ENCODE results near the gene CACNA1A.

CACNA1A gene

DNA sequence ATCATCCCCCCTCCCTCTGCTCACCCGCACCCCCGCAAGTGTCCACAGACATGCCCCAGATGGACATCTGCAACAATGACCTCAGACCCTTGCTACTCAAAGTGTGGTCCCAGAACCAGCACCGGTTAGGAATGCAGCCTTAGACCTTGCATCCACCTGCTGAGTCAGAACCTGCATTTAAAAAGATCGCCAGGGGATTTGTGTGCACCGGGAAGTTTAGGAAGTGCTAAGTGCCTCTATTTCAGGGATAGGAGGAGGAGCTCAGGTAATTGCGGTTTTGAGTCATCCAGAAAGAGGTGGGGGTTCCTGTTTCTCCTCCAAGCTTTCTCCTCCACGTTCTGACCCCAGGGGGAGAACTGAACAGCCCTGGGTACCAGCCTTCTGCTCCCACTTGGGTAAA lies 46.2 kb downstream of the CACNA1A start:
- peaks cover 0 to 2% of the 10 kb centered on the region in 2 experiments for H3K4me1 ChIP-seq (ENCODE audit: control insufficient read depth in 1 of 2, insufficient read depth in 2 of 2, low read length in 2 of 2)
- H2BK120ac ChIP-seq (ENCODE audit: insufficient read depth, low read length, poor library complexity) = no peak overlapping the region
- H4K8ac ChIP-seq (ENCODE audit: low read depth, low read length) = no peak overlapping the region
- H3K4me2 ChIP-seq (ENCODE audit: low read length) = no peak overlapping the region
- no peak overlapping the region for H3K27ac ChIP-seq (ENCODE audit: low read depth, low read length)
- H2BK5ac ChIP-seq (ENCODE audit: low read depth, low read length, poor library complexity) = no peak overlapping the region
- WGBS (ENCODE audit: extremely low coverage, insufficient coverage, insufficient read length) = no CpG with 5 or more reads among the region's 7 CpGs
- H3K79me1 ChIP-seq (ENCODE audit: low read length) = no peaks in the 10 kb centered on the region
- no peak overlapping the region for H3K4ac ChIP-seq (ENCODE audit: low read depth, low read length)
- H3K79me2 ChIP-seq (ENCODE audit: control insufficient read depth, insufficient read depth, low read length, poor library complexity) = no peaks in the 10 kb centered on the region
- H3K18ac ChIP-seq (ENCODE audit: low read length) = no peak overlapping the region
- no peak overlapping the region for H2AFZ ChIP-seq (ENCODE audit: insufficient read depth, low read length, poor library complexity)
- no peak overlapping the region for H3K23ac ChIP-seq (ENCODE audit: low read length)
- H3K36me3 ChIP-seq (ENCODE audit: control insufficient read depth in 1 of 2, insufficient read depth in 2 of 2, low read length in 2 of 2) = no peaks in the 10 kb centered on the region
- no peak overlapping the region for H3K9ac ChIP-seq (ENCODE audit: low read length)
- H3K4me3 ChIP-seq (ENCODE audit: low read depth, low read length) = no peak overlapping the region
- no peak overlapping the region for H4K91ac ChIP-seq (ENCODE audit: low read depth, low read length)
- H3K9me3 ChIP-seq (ENCODE audit: insufficient read depth, low read depth, low read length) = peaks cover 2% of the 10 kb centered on the region
- no peak overlapping the region for H2BK12ac ChIP-seq (ENCODE audit: low read length)
- H2AK5ac ChIP-seq (ENCODE audit: low read length) = no peak overlapping the region
- H3K14ac ChIP-seq (ENCODE audit: low read length) = no peak overlapping the region
- H3K27me3 ChIP-seq (ENCODE audit: insufficient read depth, low read length) = no peaks in the 10 kb centered on the region
- no peak overlapping the region for H4K12ac ChIP-seq (ENCODE audit: low read depth, low read length)
- DNase-seq = no peak

DNA sequence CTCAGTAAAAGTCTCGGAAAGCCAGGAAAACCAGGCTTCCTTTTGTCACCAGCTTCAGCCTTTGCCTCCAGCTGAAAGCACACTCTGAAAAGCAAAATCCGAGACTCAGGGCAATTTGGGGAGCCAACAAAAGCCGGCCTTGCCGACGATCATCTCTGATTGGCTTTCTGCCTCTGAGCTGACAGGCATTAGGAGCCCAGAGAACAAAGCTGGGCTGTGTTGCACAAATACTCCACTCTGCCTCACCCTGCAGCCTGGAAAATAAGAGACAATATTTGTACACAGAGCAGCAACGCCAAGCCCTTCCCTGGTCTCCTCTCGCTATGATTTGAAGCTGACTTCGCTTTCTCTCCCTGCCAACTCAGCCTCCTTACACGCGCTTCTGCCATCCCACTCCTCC lies 46.9 kb downstream of the CACNA1A start:
- Histone ChIP-seq H3K27me3 (ENCODE audit: insufficient read depth, low read length) (no peaks in the 10 kb centered on the region), H3K4me2 (ENCODE audit: low read length) (no peak overlapping the region), H2BK12ac (ENCODE audit: low read length) (no peak overlapping the region), H3K14ac (ENCODE audit: low read length) (no peak overlapping the region), H2AK5ac (ENCODE audit: low read length) (no peak overlapping the region), H2BK120ac (ENCODE audit: insufficient read depth, low read length, poor library complexity) (no peak overlapping the region), H3K4ac (ENCODE audit: low read depth, low read length) (no peak overlapping the region), H3K4me1 (ENCODE audit: control insufficient read depth in 1 of 2, insufficient read depth in 2 of 2, low read length in 2 of 2) (peaks cover 0 to 2% of the 10 kb centered on the region in 2 experiments), H4K12ac (ENCODE audit: low read depth, low read length) (no peak overlapping the region), H3K79me2 (ENCODE audit: control insufficient read depth, insufficient read depth, low read length, poor library complexity) (no peaks in the 10 kb centered on the region), H3K79me1 (ENCODE audit: low read length) (no peaks in the 10 kb centered on the region), H3K18ac (ENCODE audit: low read length) (no peak overlapping the region), H2BK5ac (ENCODE audit: low read depth, low read length, poor library complexity) (no peak overlapping the region), H3K36me3 (ENCODE audit: control insufficient read depth in 1 of 2, insufficient read depth in 2 of 2, low read length in 2 of 2) (no peaks in the 10 kb centered on the region), H3K4me3 (ENCODE audit: low read depth, low read length) (no peak overlapping the region), H3K9me3 (ENCODE audit: insufficient read depth, low read depth, low read length) (peaks cover 2% of the 10 kb centered on the region), H3K9ac (ENCODE audit: low read length) (no peak overlapping the region), H3K27ac (ENCODE audit: low read depth, low read length) (no peak overlapping the region), H4K91ac (ENCODE audit: low read depth, low read length) (no peak overlapping the region), H4K8ac (ENCODE audit: low read depth, low read length) (no peak overlapping the region), H3K23ac (ENCODE audit: low read length) (no peak overlapping the region), H2AFZ (ENCODE audit: insufficient read depth, low read length, poor library complexity) (no peak overlapping the region)
- DNase-seq = no peak
- WGBS (ENCODE audit: extremely low coverage, insufficient coverage, insufficient read length) = no CpG with 5 or more reads among the region's 10 CpGs

DNA sequence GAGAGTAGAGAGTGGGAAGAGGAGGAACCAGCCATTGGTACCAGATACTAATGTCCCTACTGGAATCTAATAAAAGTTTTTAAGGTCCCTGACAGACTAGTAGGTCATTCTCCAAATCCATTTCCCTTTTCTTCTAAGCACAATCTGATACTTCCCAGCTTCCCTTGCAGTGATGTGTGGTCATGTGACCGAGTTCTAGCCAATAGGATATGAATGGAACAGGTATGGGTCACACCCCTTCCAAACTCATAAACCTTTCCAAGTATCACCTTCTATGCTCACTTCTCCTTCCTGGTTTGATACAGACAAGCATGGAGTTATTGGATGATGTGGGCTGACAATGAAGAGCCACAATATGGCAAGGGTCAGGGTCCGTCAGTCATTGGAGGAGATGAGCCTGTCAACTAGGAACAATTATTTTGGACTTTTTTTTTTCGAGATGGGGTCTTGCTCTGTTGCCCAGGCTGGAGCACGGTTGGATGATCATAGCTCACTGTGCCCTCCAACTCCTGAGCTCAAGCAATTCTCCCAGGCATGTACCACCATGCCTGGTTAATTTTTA lies 54.8 kb downstream of the CACNA1A start:
- H3K79me1 ChIP-seq (ENCODE audit: low read length) = no peaks in the 10 kb centered on the region
- no peaks in the 10 kb centered on the region for H3K27me3 ChIP-seq (ENCODE audit: insufficient read depth, low read length)
- no peak for DNase-seq
- no peak overlapping the region for H2BK120ac ChIP-seq (ENCODE audit: insufficient read depth, low read length, poor library complexity)
- H3K27ac ChIP-seq (ENCODE audit: low read depth, low read length) = no peak overlapping the region
- H3K4me3 ChIP-seq (ENCODE audit: low read depth, low read length) = no peak overlapping the region
- no peaks in the 10 kb centered on the region for H3K36me3 ChIP-seq (ENCODE audit: control insufficient read depth in 1 of 2, insufficient read depth in 2 of 2, low read length in 2 of 2)
- no peak overlapping the region for H4K12ac ChIP-seq (ENCODE audit: low read depth, low read length)
- H3K14ac ChIP-seq (ENCODE audit: low read length) = no peak overlapping the region
- no peaks in the 10 kb centered on the region for H3K4me1 ChIP-seq (ENCODE audit: control insufficient read depth in 1 of 2, insufficient read depth in 2 of 2, low read length in 2 of 2)
- no peak overlapping the region for H4K8ac ChIP-seq (ENCODE audit: low read depth, low read length)
- H3K9me3 ChIP-seq (ENCODE audit: insufficient read depth, low read depth, low read length) = peaks cover 11% of the 10 kb centered on the region
- no peak overlapping the region for H3K9ac ChIP-seq (ENCODE audit: low read length)
- no peak overlapping the region for H3K4ac ChIP-seq (ENCODE audit: low read depth, low read length)
- H3K79me2 ChIP-seq (ENCODE audit: control insufficient read depth, insufficient read depth, low read length, poor library complexity) = no peaks in the 10 kb centered on the region
- H3K4me2 ChIP-seq (ENCODE audit: low read length) = no peak overlapping the region
- H2BK5ac ChIP-seq (ENCODE audit: low read depth, low read length, poor library complexity) = no peak overlapping the region
- no peak overlapping the region for H2AK5ac ChIP-seq (ENCODE audit: low read length)
- H3K18ac ChIP-seq (ENCODE audit: low read length) = no peak overlapping the region
- H2BK12ac ChIP-seq (ENCODE audit: low read length) = no peak overlapping the region
- H2AFZ ChIP-seq (ENCODE audit: insufficient read depth, low read length, poor library complexity) = no peak overlapping the region
- no peak overlapping the region for H3K23ac ChIP-seq (ENCODE audit: low read length)
- no peak overlapping the region for H4K91ac ChIP-seq (ENCODE audit: low read depth, low read length)
- WGBS (ENCODE audit: extremely low coverage, insufficient coverage, insufficient read length) = no CpG with 5 or more reads among the region's 4 CpGs

DNA sequence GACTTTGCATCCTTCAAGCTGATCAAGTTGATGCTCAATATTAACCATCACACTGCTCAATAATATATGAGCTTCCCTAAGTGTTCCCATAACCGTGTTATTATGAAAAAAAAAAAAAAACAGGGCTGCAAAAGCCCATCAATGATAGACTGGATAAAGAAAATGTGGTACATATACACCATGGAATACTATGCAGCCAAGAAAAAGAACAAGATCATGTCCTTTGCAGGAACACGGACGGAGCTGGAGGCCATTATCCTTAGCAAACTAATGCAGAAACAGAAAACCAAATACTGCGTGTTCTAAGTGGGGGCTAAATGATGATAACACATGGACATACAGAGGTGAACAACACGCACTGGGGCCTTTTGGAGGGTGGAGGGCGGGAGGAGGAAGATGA lies 58.3 kb downstream of the CACNA1A start:
- H3K27me3 ChIP-seq (ENCODE audit: insufficient read depth, low read length) = no peaks in the 10 kb centered on the region
- no peak overlapping the region for H4K12ac ChIP-seq (ENCODE audit: low read depth, low read length)
- no peaks in the 10 kb centered on the region for H3K36me3 ChIP-seq (ENCODE audit: control insufficient read depth in 1 of 2, insufficient read depth in 2 of 2, low read length in 2 of 2)
- DNase-seq = no peak
- H3K79me2 ChIP-seq (ENCODE audit: control insufficient read depth, insufficient read depth, low read length, poor library complexity) = no peaks in the 10 kb centered on the region
- no peak overlapping the region for H3K4ac ChIP-seq (ENCODE audit: low read depth, low read length)
- no peak overlapping the region for H2BK12ac ChIP-seq (ENCODE audit: low read length)
- WGBS (ENCODE audit: extremely low coverage, insufficient coverage, insufficient read length) = no CpG with 5 or more reads among the region's 6 CpGs
- no peak overlapping the region for H3K23ac ChIP-seq (ENCODE audit: low read length)
- H2BK120ac ChIP-seq (ENCODE audit: insufficient read depth, low read length, poor library complexity) = no peak overlapping the region
- H4K91ac ChIP-seq (ENCODE audit: low read depth, low read length) = no peak overlapping the region
- H2AK5ac ChIP-seq (ENCODE audit: low read length) = no peak overlapping the region
- no peak overlapping the region for H3K18ac ChIP-seq (ENCODE audit: low read length)
- no peaks in the 10 kb centered on the region for H3K79me1 ChIP-seq (ENCODE audit: low read length)
- no peaks in the 10 kb centered on the region for H3K4me1 ChIP-seq (ENCODE audit: control insufficient read depth in 1 of 2, insufficient read depth in 2 of 2, low read length in 2 of 2)
- H3K9me3 ChIP-seq (ENCODE audit: insufficient read depth, low read depth, low read length) = peaks cover 11% of the 10 kb centered on the region
- no peak overlapping the region for H3K4me2 ChIP-seq (ENCODE audit: low read length)
- H3K9ac ChIP-seq (ENCODE audit: low read length) = no peak overlapping the region
- no peak overlapping the region for H2BK5ac ChIP-seq (ENCODE audit: low read depth, low read length, poor library complexity)
- H3K4me3 ChIP-seq (ENCODE audit: low read depth, low read length) = no peak overlapping the region
- H4K8ac ChIP-seq (ENCODE audit: low read depth, low read length) = no peak overlapping the region
- H2AFZ ChIP-seq (ENCODE audit: insufficient read depth, low read length, poor library complexity) = no peak overlapping the region
- no peak overlapping the region for H3K27ac ChIP-seq (ENCODE audit: low read depth, low read length)
- H3K14ac ChIP-seq (ENCODE audit: low read length) = no peak overlapping the region

Data from trophoblast cell (in vitro differentiated cells and primary cell).